ENCODE data around the gene NALCN.

NALCN gene

GRCh38 chr13:101416181-101417042, at the start of gene NALCN:
NALCN (minus strand) TSS chr13:101416508; CDS start chr13:101399126, 17,382 bp downstream.
- no peak for DNase-seq

GRCh38 chr13:101465877-101466276, 49.6 kb upstream of the NALCN start:
- no peak for DNase-seq

GRCh38 chr13:101457176-101457575, 40.9 kb upstream of the NALCN start:
- no peak for DNase-seq

- DNase-seq, result no peak
Measured at GRCh38 chr13:101455863-101456262, 39.6 kb upstream of the NALCN start.

DNA sequence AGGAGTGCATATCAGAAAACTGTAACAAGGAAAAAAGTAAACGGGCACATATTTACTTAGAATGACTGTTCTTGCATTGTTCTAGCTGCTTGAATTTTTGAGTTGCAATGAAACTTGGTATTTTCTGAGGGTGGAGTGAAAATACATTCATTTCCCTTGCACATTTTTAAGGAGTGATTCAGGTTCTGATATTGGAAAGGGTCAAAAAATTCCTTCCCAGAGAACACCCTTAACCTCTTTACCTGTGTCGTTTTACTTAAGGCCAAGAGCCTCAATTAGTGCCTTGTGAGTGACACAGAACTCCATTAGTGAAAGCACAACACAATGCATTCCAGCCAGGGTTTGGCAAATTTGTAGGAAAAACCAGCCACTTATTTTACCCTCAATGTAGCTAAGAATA, 38.5 kb upstream of the NALCN start:
- no peak for DNase-seq

DNA sequence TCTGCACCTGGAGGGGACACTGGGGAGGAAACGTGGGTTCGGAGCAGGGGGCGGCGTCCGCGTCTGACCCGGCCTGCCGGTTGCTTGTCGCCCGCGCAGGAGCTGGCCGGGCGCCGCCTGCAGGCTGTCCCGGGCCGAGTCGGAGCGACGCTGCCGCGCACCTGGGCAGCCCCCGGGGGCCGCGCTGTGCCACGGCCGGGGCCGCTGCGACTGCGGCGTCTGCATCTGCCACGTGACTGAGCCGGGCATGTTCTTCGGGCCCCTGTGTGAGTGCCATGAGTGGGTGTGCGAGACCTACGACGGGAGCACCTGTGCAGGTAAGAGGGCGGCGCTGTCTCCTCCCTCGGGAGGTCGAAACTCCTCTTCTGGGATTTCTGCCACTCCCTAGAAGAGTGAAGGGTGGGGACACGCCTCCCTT, 37.5 kb upstream of the NALCN start:
- DNase-seq, result no peak

DNA sequence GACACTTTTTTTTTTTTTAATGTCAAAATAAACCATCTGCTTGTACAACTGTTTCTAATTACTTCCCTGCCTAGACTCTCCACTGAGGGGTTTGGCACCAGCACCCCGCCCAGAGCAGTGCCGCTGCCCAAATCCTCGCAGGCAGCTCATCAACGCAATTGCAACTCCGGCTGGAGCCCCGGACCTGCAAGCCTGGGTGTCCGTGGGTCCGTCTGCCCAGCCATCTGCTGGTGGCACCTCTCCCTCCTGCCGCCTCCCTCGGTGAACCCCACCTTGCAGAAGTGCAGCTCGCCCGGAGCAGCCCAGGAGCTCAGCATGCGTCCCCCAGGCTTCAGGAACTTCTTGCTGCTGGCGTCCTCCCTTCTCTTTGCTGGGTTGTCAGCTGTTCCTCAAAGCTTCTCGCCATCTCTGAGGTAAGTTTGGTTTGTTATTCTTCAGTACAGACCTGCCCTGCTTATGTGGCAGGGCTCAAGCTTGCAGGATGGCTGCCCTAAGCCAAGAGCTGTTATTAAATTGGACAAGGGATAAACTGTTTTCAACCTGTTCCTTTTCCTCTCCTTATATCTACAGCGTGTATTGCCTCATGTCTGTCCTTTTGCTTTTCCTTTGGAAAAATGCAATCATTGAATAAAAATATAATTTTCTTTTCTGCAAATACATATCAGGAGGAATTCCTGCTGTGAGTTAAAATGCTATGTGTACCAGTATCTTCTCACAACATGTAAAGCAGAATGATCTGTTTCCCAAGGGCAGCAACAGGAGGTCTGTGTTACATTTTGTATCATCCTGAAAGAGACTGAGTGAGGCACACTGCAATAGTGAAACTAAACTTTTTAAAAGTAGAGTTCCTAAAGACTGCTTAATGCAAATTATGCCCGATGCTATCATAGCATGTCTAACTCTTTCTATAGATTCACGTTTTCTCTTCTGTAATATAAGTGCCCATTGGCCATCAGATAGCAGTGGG, 36.5 kb upstream of the NALCN start, which contains the start of gene ITGBL1:
Gene ITGBL1 (plus strand): TSS at position 157 of the 967 bp plus-strand sequence. CDS start 159 bp downstream, at position 316.
- no peak for DNase-seq

DNA sequence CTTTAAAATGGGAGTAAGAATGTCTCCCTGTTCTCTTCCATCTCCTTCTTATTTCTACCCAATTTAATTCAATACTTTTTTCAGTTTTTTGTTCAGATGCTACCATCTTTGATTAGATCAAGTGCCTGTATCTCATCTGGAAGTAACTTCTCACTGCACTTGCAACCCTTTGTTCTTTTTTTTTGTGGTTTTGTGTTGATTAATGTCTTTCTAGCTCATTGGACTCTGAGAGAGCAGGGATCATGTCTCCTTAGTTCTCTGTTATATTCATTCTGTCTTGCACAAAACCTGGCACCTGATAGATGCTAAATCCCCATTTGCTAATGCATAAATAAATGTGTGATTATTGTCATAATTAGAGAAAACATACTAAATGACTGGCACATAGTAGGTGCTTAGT, 35.3 kb upstream of the NALCN start:
- DNase-seq, result no peak

DNA sequence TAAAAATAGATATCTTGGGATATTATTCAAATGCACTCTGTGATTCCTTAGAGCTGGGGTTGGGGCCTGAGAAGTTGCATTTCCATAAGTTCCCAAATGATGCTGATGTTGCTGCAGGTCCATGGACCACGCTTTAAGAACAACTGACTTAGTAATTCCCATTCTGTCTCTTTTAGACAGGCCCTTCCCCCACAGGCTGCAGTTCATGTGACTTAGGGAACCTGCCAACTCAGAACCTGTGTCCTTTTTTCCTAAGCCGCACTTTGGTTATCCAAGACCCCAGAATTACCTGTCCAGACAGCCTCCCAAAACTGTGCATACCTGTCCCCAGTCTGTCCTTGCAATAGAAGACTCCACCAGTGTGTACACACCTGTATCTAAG, 34.4 kb upstream of the NALCN start:
- DNase-seq, result no peak

DNA sequence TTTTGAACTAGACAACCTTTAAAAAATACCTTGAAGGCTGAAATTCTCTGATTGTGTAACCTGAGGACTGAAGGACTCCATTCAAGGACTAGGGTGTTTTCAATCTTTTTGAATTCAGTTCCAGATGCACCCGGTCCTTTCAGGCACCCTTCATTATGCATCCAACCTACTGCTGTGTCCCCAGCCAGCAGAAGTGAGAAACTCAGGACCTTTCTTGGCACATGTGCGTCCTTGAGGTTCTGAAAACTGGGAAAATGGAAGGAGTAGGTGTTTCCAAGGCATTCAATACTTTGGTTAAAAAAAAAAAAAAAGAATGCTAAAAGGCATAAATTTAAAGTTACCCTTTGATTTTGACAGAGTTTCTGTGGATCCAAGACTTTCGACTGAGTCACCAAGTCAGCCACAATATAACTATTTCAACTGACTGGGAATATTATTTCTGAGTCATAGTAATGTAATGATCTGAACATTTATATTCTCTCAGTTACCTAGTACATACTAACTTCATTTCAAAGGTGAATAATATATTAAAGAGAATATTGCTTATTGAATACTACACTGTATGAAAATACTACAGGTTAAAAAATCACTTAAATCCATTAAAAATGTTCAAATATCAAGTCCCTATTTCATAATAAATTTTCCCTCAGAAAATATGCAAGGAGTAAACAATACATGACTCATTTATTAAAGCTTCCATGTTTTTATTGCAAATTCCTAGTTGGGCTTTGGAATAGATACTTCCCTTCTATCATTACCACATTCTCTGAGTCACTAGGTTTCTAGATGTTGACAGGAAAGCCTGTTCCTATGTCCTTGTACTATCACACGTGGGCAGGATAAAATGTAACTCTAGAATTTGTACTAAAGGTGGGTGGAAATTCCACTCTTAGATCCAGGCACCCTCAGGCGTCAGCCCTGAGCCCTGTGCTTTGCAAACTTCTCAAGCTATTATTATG, 33.8 kb upstream of the NALCN start:
- no peak for DNase-seq

GRCh38 chr13:101447852-101448251, 31.5 kb upstream of the NALCN start:
- DNase-seq, result no peak

GRCh38 chr13:101434486-101434885, 18.2 kb upstream of the NALCN start:
- no peak for DNase-seq

GRCh38 chr13:101433895-101434294, 17.6 kb upstream of the NALCN start:
- no peak for DNase-seq

- DNase-seq, result no peak
Measured at GRCh38 chr13:101429733-101430132, 13.4 kb upstream of the NALCN start.

DNA sequence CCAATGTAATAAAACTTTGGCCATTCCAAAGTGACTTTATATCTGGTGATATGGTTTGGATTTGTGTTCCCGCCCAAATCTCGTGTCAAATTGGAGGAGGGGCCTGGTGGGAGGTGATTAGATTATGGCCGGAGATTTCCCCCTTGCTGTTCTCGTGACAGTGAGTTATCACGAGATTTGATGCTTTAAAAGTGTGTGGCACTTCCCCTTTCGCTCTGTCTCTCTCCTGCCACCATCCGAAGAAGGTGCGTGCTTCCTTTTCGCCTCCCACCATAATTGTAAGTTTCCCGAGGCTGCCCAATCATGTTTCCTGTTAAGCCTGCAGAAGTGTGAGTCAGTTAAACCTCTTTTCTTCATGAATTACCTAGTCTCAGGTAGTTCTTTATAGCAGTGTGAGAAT, 9.3 kb upstream of the NALCN start:
- DNase-seq, result no peak

GRCh38 chr13:101425156-101425471, 8.8 kb upstream of the NALCN start:
- no peak for DNase-seq

GRCh38 chr13:101424381-101425155, 8.3 kb upstream of the NALCN start:
- DNase-seq, result no peak

DNA sequence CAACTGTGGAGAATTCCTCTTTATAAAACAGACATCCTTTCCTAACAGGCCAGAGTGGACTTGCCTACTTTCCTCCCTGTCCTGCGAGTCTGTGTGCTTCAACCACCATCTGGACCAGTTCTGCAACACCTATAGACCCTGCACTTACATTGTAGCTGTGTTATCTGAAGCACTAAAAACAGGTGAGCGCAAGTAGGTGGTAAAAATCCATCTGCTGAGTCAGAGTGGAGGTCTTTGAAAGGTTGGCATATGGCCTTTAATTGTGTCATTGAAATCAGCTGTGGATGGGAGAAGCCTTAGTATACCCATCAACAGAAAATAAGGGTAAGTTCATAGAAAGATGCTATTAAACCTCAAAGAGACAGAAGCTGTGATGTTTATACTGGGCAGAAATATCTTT, 7.6 kb upstream of the NALCN start:
- DNase-seq, result no peak

GRCh38 chr13:101417501-101417900, 1.2 kb upstream of the NALCN start:
- DNase-seq, result no peak

DNA sequence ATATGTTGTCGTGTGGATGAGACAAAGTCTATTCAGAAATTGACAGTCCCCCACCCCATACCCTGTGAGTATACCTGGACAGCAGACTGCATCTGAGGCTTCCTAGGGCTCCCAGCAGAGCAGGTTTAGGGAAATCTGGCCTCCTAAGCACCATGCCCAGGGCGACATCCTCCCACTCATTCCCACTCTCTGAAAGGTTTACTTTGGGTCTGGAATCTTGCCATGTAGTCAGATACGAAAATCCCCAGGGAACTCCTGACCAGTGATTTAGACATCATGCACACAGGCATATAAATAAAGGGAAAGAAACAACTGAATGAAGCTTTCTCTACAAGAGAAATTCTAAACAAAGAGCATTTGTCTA, 717 bp upstream of the NALCN start:
- no peak for DNase-seq

GRCh38 chr13:101415358-101416174, 742 bp downstream of the NALCN start:
- no peak for DNase-seq
